ENCODE results near the gene PGM1.

PGM1 gene

DNA sequence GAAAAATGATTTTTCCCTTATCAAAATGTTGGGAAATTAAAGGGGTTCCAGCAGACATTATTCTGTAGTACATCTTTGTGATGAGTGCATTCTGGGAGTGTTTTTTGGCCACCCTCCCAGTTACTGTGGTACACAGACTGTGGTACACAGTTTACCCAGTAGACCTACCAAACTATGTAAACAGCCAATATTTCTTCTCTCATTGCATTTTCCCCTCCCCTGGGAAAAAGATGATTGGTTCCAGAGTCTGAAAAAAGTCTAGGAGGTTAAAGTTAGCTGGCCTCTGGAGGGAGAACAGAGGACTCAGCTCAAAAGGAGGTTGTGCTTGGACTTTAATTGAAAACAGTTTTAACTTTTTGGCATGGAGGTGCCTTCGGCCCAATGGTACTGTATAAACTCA is 42.5 kb downstream of the PGM1 start:
- in situ Hi-C loops (cut with HindIII; ENCODE audit: low pct_ligation_motif_present, low sequenced_read_pairs) = no loop called here
- no peaks in the 10 kb centered on the region for H3K27me3 ChIP-seq (replicated peaks)
- H3K4me3 ChIP-seq (ENCODE audit: low read depth, low read length) = no peak overlapping the region
- peak; percentile 23 for DNase-seq
- H3K27ac ChIP-seq = no peak overlapping the region
- TF ChIP-seq, protein P1, sequence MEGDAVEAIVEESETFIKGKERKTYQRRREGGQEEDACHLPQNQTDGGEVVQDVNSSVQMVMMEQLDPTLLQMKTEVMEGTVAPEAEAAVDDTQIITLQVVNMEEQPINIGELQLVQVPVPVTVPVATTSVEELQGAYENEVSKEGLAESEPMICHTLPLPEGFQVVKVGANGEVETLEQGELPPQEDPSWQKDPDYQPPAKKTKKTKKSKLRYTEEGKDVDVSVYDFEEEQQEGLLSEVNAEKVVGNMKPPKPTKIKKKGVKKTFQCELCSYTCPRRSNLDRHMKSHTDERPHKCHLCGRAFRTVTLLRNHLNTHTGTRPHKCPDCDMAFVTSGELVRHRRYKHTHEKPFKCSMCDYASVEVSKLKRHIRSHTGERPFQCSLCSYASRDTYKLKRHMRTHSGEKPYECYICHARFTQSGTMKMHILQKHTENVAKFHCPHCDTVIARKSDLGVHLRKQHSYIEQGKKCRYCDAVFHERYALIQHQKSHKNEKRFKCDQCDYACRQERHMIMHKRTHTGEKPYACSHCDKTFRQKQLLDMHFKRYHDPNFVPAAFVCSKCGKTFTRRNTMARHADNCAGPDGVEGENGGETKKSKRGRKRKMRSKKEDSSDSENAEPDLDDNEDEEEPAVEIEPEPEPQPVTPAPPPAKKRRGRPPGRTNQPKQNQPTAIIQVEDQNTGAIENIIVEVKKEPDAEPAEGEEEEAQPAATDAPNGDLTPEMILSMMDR (IDR thresholded peaks at IDR 0.05; ENCODE audit: low read depth, low read length, missing control alignments) = no peak
- no peaks in the 10 kb centered on the region for H3K36me3 ChIP-seq (replicated peaks)

DNA sequence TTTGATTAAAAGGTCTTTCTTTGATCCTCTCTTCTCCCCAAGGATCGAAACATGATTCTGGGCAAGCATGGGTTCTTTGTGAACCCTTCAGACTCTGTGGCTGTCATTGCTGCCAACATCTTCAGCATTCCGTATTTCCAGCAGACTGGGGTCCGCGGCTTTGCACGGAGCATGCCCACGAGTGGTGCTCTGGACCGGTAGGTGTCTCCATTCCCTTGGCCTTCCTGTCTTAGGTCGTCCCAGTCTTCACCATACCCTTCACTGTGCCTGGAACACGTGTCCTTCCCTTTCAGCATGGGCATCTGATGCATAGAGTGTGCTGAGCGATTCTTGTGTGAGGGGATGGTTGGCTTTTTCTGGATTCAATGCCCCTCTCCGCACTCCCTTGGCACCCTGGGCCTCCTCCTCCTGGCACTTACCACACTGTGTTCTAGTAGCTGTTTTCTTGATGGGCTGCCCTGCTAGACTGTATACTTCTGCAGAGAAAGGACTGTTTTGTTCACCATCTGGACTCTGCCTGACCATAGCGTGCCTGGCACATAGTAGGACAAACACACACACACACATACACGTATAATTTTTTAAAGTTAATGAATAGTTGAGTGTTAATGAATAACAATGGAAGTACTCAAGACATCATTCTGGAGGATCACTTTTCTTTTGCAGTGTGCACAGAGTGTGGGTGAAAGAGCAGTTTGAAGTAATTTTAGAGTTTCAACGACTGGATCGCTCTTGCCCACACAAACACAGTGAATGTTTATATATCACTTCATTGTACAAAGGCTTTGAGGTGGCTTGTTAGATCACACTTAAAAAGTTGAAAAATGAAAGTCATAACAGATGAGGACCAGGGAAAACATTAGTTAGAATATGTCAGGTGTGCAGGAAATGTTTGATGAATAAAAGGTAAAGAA is 43.2 kb downstream of the PGM1 start:
- H3K27ac ChIP-seq = no peak overlapping the region
- no peaks in the 10 kb centered on the region for H3K36me3 ChIP-seq (replicated peaks)
- DNase-seq = no peak
- TF ChIP-seq, protein P1 (IDR thresholded peaks at IDR 0.05; ENCODE audit: low read depth, low read length, missing control alignments) = no peak
- H3K4me3 ChIP-seq (ENCODE audit: low read depth, low read length) = no peak overlapping the region
- in situ Hi-C loops (cut with HindIII; ENCODE audit: low pct_ligation_motif_present, low sequenced_read_pairs) = no loop called here
- no peaks in the 10 kb centered on the region for H3K27me3 ChIP-seq (replicated peaks)

DNA sequence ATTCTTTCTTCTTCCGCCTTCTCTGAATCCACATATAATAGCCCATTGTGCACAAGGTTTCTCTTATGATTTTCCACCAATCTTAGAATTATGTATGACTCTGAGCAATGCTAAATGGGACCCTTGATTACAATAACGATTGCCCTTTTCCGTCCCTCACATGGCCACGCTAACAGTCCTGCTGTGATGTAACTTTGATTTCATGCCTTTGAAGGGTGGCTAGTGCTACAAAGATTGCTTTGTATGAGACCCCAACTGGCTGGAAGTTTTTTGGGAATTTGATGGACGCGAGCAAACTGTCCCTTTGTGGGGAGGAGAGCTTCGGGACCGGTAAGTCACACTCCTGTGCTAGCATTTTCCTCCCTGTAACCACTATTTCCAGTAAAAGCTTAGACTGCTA is 45.3 kb downstream of the PGM1 start:
- Histone ChIP-seq H3K4me3 (ENCODE audit: low read depth, low read length) (no peak overlapping the region), H3K36me3 (replicated peaks) (no peaks in the 10 kb centered on the region), H3K27ac (no peak overlapping the region), H3K27me3 (replicated peaks) (no peaks in the 10 kb centered on the region)
- no peak for DNase-seq
- in situ Hi-C loops (cut with HindIII; ENCODE audit: low pct_ligation_motif_present, low sequenced_read_pairs) = no loop called here
- TF ChIP-seq, protein P1 (IDR thresholded peaks at IDR 0.05; ENCODE audit: low read depth, low read length, missing control alignments) = no peak

DNA sequence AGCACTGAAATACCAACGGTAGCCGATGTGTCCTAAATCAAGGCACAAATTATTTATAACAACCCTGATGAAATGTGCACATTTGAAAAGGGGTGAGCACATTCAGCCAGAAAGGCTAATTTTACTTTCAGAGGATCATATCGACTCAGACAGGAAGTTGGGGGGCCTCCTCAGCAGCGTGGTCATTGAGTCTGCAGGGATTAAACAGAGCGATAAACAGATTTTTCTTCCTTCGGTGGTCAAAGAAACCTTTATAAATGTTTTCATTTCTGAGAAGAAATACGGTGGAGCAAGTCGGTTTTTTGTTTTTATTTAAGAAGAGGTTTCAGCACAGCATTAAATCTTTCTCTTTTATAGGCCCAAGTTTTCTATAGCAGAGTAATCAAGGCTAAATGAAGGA is 45.7 kb downstream of the PGM1 start:
- TF ChIP-seq, protein P1 (IDR thresholded peaks at IDR 0.05; ENCODE audit: low read depth, low read length, missing control alignments) = no peak
- DNase-seq = no peak
- in situ Hi-C loops (cut with HindIII; ENCODE audit: low pct_ligation_motif_present, low sequenced_read_pairs) = no loop called here
- Histone ChIP-seq H3K27me3 (replicated peaks) (no peaks in the 10 kb centered on the region), H3K4me3 (ENCODE audit: low read depth, low read length) (no peak overlapping the region), H3K36me3 (replicated peaks) (no peaks in the 10 kb centered on the region), H3K27ac (no peak overlapping the region)

DNA sequence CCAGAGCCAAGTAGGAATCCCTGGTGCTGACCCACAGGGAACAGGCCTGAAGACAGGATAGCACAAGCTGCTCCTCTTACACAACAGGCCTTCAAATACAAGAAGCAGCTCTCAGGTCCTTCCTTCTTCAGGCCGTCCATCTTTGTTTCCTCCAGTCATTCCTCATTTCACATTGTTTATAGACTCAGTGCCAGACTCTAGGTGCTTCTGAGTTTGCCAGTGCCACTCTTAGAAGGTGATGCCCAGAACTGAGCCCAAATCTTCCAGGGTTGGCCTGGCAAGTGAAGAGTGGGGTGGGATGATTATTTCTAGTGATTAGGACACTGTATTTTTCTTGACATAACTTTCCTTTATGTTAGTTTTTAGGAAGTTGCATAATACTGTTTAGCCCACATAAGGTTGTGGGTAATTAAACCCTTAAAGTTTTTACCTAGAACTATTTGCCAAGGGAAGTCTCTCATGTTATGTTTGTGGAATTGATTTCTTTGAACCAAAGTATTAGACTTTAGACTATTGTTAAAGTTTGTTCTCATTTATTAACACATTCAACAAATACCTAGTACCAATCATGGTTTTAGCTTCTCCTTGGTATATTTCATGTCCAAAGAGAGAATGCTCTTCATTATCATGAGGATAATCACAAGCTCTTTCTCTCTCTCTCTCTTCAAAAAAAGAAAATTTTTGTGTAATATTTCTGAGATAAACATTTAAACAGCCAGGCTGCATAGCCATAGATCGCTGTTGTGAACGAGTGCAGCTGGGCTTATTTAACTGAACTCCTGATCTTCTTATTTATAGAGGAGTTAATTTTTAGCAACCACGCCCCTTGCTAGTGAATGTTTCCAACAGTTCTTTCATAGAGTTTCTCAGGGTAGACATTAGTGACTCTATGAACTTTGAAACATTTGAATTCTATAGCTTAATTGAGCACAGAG is 47.7 kb downstream of the PGM1 start:
- in situ Hi-C loops (cut with HindIII; ENCODE audit: low pct_ligation_motif_present, low sequenced_read_pairs) = no loop called here
- Histone ChIP-seq H3K4me3 (ENCODE audit: low read depth, low read length) (no peak overlapping the region), H3K27ac (no peak overlapping the region), H3K36me3 (replicated peaks) (no peaks in the 10 kb centered on the region), H3K27me3 (replicated peaks) (no peaks in the 10 kb centered on the region)
- no peak for DNase-seq
- TF ChIP-seq, protein P1 (IDR thresholded peaks at IDR 0.05; ENCODE audit: low read depth, low read length, missing control alignments) = no peak

Measured in brain microvascular endothelial cell (primary cell).